ENCODE measurements around the gene CPSF3.

The CPSF3 gene

DNA sequence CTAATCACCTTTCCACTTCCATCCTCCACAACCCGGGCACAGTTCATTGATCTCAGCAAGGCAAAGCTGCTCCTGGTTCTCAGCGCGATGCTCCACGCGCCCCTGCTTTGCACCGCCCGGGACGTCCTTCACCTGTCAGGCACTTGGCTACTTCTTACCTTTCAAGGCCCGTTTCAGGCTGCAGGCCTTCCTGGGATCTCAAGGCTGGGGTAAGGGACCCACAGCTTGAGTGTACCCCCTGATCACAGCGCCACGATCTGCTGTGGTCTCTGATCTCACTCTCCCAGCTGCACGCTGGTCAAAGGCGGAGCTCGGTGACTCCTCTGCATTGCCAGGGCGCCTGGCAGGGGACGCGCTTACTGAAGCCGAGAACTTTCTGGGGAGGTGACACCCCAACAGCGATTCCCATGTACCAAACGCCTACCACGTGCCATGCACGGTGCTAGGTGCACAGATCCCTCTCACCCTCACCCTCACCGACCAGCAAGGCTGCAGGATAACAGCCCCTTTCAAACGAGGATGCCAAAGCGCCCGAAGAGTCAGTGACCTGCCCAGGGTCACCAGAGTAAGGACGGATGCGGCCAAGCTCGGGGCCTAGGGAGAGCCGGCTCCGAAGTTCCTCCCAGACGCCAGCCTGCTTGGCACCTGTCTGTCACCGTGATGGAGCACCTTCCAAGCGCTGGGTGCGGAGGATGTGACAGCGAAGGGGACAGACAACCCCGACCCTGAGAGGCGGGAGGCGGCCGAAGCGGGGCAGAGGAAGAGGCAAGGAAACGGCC, 944 bp upstream of the CPSF3 start:
- DNase-seq: peak; percentile 81

DNA sequence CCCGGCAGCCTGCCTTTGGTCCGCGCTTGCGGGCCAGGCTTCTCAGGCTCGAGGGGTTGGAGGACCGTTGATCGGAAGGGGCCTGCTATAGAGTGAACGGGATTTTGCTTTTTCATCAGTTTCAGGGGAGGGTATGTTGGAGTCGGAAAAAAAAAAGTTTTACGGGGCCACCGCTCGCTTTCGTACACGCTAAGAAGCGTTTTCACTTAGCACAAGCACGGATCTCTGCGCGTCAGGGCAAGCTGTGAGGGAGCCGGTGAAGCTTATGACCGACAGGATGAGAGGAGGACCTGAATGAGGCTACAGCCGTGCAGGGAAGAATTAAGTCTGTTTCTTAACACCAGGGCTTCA, 443 bp downstream of the CPSF3 start:
- peak; percentile 45 for DNase-seq

DNA sequence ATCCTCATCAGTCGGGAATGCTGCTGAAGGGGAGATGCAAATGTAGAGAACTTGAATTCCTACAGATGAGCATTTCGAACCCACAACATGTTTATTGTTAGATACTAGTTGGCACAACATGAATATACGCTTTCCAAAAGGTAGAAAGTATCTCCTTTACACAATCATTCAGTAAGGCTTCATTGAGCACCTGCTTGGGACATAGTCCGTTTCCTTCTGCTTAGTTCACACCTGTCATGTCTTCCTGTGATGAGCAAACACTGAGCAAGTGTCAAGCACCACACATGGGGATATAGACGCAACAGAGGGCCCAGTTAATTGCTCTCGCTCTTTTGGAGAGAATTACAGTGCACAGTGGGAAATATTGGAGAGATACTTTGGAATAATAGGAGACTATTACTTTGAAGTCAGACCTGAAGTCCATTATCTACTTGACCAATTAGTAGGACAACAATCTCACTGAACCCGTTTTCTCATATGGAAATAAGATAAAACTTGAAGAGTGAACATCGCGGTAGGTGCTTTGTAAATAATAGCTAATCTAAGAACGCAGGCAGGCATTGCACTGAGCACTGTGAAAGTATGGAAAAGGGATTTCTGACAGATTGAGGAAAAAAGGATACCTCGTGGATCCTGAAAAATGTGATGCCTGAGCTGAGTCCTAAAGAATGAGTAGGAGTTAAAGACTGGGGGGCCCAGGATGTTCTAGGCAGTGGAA, 1.2 kb downstream of the CPSF3 start:
- no peak for DNase-seq

DNA sequence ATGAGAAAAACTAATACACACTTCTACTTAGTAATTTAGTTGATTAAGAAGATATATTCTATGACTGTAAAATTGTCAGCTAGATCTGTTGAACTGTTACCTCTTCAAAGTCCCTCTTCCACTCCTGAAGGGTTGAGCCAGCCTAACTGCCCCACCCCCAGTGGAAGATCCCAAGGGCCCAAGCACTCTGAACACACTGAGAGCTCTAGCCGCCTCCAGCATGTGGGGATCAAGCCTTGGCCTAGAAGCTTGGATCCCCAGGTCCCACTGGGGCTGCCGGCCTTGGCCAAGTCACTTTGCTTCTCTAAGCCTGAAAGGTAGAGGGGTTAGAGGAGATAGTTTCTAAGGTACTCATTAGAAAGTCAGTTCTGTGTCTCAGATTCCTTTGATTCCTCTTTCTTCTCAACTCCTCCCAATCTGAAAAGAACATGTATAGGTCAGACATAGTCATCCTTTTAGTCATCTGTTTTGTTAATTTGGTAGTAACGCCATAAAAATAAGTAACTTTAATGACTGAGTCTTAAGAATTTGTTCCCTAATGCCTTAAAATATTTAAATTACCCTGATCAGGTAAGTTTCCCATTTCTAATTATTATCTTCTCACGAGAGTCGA, 5.6 kb downstream of the CPSF3 start:
- no peak for DNase-seq

DNA sequence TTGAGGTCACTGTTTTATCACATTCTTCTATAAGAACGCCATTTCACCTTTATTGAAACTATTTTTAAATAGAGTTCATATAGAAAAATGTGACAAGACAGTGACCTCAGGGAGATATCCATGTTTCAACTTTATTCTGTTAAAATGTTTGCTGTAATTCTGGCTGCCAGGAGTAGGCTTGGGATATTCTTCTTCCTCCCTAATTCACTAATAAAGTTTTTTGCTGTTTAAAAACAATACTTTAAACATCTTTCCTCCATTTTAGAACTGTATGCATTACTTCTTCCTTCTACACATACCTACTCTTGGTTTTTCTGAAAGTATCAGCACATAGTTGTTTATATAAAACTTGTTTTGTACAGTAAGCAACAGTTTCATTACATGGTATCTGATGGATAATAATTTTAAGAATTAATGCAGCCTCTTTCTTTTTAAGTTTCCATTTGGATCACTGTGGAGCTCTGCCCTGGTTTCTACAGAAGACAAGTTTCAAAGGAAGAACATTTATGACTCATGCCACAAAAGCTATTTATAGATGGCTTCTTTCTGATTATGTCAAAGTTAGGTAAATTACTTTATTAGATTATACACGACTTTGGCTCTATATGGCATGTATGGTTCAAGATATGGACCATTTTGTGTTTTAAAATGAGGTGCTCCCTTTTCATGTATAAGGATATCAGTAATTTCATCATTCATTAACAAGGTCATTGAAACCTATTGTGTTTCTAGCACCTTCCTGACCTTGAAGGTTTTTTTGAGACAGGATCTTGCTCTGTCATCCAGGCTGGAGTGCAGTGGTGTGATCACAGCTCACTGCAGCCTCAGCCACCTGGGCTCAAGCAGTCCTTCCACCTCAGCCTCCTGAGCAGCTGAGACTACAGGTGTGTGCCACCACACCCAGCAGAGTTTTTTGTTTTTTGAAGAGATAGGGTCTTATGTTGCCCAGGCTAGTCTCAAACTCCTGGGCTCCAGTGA, 7.2 kb downstream of the CPSF3 start:
- DNase-seq: no peak

DNA sequence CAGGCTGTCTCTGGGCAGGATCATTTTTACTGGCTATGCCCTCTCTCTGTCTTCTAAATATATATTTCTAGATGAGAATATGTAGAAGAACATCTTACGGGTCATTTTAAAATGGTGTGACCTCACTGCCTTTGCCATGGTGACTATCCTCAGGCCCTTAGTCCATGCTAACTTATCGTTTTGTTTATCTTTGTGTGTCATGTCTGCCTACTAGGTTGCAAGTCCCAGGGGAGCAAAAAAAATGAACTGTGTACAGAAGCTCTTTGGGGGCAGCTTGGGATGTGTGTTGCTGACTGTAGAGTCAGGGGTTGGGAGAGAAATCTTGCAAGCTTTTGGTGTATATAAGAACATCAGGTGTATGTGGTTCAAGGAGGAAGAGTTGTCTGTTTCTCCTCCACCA, 11.0 kb downstream of the CPSF3 start:
- DNase-seq: no peak

DNA sequence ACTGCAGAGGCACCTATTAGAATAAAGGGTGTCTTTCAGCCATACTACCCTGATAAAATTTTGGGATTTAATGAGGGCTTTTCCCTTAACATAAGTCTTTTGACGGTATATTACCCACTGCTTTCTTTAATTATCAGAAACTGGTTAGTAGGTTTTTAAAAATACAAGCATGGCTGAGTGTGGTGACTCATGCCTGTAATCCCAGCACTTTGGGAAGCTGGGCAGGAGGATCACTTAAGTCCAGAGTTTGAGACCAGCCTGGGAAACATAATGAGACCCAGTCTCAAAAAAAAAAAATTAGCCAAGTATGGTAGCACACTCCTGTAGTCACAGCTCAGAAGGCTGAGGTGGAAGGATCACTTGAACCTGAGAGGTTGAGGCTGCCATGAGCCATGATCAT, 16.1 kb downstream of the CPSF3 start:
- no peak for DNase-seq

DNA sequence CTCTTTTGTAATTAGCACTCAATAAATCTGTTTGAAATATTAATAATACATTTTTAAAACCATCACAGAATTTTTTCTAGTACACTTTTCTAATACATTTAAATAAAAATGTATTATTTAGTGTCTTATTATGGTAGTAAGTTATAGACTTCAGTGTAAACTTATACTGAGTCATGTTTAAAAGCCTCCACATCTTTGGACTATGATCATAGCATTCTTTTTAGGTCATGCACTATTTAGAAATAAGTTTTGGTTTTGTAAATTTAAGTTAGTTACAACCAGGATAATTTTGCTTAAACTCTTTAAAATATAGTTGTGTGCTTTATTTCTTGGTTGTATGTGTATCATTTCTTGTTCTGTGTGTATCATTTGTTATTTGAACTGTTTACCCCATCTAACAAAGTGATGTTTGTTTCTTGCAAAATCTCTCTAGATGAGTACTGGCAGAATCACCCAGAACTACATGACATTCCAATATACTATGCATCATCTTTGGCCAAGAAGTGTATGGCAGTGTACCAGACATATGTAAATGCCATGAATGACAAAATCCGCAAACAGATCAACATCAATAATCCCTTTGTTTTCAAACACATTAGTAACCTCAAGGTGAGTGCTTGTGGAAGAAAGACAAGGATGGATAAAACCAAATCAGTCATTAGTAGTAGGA, 16.7 kb downstream of the CPSF3 start:
- DNase-seq: no peak

DNA sequence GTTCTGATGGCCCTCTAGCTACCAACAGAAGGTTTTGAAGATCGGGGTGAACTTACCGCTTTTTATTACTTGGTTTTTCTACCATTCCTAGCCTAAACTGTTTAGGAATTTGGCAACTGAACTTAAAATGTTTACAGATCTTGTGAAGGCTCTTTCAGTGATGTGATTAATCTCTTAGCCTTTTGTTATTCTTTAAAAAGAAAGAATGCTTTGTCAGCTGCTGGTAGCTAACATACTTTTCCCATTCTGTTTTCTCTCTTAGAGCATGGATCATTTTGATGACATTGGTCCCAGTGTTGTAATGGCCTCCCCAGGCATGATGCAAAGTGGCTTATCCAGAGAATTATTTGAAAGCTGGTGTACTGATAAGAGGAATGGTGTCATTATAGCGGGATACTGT, 18.1 kb downstream of the CPSF3 start:
- no peak for DNase-seq

DNA sequence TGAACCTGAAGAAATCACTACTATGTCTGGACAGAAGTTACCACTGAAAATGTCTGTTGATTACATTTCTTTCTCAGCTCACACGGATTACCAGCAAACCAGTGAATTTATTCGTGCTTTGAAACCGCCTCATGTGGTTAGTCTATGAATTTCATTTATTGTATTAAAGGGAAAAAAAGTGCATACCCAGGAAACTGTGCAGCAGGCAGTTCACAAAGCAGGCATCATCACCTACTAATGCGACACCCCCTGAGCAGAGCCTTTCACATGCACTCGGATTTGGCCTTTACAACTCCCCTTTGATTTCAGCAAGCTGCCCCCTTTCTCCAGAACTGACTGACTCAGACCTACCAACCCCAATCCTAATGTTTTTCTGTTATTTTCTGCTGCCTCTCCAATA, 20.1 kb downstream of the CPSF3 start:
- no peak for DNase-seq

DNA sequence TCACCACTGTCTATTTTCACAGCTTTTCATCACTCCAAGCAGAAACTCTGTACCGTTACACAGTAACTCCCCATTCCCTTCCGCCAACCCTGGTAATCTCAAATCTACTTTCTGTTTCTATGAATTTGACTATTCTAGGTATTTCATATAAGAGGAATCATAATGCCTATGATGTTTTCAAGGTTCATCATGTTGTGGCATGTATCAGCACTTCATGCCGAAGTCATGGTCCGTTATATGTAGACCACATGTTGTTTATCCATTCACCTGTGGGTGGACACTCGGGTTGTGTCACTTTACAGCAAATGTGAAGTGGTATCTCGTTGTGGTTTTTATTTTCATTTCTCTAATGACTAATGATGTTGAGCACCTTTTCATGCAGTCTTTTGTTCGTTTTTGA, 21.6 kb downstream of the CPSF3 start:
- DNase-seq: no peak

DNA sequence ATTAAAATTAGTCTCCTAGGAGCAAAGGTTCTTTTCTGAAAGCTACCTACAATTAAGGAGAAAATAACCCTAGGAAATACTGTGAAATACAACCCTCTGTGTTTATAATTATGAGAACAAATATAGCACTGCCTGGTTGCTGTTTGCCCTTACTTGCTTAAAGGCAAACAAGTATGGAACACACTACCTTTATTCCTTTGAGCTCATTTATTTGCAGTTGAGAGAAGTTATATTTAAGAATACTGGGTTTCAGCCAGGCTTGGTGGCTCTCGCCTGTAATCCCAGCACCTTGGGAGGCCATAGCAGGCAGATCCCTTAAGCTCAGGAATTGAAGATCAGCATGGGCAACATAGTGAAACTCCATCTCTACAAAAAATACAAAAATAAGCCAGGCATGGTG, 27.8 kb downstream of the CPSF3 start:
- no peak for DNase-seq

DNA sequence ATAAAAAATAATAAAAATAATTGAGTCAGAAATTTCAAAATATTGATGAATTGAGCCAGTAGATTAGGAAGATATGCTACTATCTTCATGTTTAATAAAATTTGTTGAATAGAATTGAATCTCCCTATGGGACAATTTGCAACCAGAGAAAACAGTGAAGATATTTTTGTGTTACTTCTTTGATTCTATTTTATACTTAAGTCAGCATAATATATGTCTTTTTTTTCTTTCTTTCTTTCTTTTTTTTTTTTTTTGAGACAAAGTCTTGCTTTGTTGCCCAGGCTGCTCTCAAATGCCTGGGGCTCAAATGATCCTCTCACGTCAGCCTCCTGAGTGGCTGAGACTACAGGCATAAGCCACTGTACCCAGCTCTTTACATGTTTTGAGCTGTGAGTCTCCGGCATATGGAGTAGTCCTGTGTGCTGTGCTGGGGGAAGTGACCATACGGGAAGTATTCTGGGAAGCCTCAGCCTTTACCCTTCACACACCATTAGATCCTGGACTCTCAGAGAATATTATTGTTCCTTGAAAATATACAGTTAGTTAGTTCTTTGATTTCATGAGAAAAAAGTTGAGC, 37.1 kb downstream of the CPSF3 start:
- DNase-seq: no peak

DNA sequence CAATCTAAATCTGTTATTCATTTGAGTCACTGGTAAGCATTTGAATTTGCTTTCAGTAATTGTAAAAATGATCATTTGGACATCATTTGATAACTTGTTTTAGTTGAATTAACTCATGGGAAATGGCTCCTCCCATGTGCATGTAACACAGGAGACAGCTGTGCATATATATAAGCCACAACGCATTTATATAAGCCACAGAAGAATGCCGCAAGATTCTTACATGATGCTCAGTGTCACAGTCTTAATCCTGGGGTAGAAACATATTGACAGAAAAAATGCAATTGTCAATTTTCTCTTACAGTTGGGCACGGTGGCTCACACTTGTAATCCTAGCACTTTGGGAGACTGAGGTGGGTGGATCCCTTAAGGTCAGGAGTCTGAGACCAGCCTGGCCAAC, 37.6 kb downstream of the CPSF3 start:
- no peak for DNase-seq

DNA sequence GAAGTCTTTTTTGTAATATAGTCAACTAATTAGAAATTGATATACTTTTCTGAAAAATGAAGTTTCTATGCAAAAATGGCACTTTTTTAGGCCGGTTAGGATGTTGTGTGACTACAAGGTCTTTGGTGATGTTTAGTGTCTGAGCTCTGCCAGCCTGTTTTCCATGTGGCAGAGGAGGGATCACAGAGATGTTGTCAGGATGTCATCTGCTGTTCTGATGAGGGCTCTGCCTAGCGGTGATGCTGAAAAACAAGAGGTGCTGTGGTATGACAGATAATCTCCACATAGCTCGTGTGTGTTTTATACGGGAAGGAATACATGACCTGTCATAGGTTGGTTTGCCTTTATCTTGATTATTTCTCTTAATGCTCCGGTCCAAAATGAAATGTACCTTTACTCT, 38.9 kb downstream of the CPSF3 start:
- no peak for DNase-seq

DNA sequence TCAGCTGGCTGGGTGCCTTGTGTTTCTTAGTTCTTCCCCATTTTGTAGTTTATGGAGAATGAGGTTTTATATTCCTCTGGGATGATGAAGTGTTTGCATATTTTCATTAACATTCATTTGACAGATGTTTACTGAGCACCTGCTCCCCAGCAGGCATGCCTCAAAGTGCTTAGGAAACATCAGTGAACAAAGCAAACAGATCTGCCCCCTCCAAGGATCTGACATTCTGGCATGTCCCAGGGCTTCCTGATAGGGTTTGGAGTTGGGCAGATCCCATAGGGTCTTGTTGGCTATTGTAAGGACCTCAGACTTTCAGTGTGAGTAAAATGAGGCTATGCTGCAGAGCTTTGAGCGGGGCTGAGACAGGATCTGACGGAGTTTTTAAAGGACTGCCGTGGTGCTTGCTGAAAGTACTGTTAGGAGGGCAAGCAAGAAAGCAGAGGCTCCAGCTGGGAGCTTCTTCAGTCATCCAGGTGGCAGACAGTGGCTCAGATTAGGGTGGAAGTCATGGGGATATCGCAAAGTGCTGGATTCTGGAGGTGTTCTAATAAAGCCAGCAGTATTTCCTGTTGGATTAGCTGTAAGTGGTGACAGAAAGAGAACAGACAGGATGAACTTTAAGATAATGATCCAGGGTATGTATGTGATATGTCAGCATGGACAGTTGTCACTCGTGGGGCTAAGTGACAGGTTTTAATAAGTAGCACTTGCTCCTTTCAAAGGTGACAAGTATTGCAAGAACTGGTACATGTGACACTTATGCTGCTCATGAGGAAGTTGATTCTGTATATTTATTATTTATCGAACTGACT, 39.6 kb downstream of the CPSF3 start:
- no peak for DNase-seq

DNA sequence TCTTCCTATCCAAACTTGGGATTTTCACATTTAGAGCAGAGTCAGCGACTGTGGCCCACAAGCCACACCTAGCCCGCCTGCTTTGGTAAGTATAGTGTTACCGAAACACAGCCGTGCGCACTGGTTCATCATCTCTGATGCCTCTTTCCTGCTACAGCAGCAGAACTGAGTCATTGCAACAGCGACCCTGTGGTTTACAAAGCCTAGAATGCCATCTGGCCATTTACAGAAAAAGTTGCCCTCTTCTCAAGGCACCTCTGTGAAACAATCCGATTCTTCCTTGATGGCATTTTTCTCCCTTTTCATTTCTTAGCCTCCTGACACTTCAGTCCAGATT, 40.2 kb downstream of the CPSF3 start:
- peak; percentile 57 for DNase-seq

DNA sequence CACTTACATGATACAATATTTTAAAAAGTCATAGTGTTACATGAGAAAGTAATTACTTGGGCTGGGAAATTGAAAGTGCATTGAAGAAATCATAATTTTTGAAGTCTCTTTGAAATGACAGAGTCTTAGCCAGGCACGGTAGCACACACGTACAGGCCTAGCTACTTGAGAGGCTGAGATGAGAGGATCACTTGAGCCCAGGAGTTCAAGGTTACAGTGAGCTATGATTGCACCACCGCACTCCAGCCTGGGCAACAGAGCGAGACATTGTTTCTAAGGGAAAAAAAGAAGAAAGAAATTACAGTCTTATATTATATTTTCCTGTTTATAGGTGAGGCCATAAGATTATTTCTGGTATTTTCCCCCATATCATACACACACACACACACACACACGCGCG, 41.7 kb downstream of the CPSF3 start:
- no peak for DNase-seq

DNA sequence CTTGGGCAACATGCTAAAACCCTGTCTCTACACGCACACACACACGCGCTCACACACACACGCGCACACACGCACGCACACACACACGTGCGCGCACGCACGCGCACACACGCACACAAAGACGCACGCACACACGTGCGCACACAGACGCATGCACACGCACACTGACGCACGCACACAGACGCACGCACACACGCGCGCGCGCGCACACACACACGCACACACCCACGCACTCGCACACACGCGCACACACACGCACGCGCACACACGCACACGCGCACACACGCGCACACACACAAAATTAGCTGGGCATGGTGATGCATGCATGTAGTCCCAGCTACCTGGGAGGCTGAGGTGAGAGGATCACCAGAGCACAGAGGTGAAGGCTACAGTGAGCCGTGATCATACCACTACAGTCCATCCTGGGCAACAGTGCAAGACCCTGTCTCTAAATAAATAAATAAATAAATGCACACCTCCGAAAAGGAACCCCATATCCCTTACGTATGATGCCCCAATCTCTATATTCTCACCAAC, 42.8 kb downstream of the CPSF3 start:
- no peak for DNase-seq

DNA sequence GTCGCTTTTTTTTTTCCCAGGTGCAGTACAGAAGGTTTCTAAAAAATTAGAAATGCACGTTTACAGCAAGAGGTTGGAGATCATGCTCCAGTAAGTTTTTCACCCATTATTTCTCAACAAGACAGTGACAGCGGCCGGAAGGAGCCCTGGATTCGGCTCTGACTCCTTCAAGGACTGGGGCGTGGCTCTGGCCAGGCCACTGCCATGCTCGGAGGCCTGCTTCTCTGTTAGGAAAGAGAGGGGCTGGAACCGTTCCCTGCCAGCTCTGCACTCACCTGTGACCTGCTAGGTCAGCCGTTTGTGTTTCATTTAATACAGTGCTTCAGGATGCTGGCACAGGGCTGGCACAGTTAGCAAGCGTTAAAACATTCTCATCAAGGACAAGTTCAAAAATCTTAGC, 44.2 kb downstream of the CPSF3 start:
- DNase-seq: no peak

DNA sequence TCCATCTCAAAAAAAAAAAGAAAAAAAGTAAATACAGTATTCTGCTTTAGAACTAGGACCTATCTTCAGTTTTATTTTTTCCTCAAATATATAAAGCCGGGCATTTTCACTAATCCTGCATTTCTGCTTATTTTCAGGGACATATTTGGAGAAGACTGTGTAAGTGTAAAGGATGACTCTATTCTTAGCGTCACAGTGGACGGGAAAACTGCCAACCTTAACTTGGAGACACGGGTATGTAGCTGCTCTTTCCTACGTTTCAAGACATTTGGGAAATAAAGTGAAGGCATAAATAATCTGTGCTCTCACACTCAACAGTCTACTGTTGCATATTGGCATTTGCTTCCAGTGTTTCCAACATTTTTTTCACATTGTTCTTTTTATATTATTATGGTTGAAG, 47.8 kb downstream of the CPSF3 start:
- DNase-seq: no peak
